B cell (primary cell): ENCODE results near the gene CACNA1G. TPM values are rescaled to one million over a fixed set of nuclear protein-coding genes. Genes with fewer than 3 reads are reported as not detected.

Experiments used
- ATAC-seq: fragments of 200-7000 bp; cut with Tn5 transposase; one replicate; pipeline ENCODE4 v1.10.0; 2021; ENCODE audit warnings: low read depth, mild to moderate bottlenecking, moderate number of reproducible peaks, moderate library complexity
- CTCF ChIA-PET: fragments of 350-600 bp; sonication (Branson Sonifier 250); formaldehyde crosslinking; loops from one replicate; lab custom pipeline; 2021; ENCODE audit warnings: antibody characterized with exemption, inconsistent platforms; lab: Charles Lee
- POLR2A ChIA-PET: fragments of 350-600 bp; sonication (Branson Sonifier 250); formaldehyde crosslinking; loops from one replicate; lab custom pipeline; 2021; ENCODE audit warnings: antibody characterized with exemption; lab: Charles Lee
- DNase-seq: peaks from one replicate; pipeline ENCODE4 v3.0.0; 2013
- H2AFZ ChIP-seq: 2 replicates; pipeline ENCODE4 v1.6.1; 2012; ENCODE audit warnings: mild to moderate bottlenecking, low read depth, low read length; ENCODE audit not compliant: insufficient read depth, poor library complexity, severe bottlenecking
- H3K27ac ChIP-seq, 2 donors: 1 replicate in 1 of 2; 2 replicates in 1 of 2; pipeline ENCODE4 v1.5.1; 2012 to 2013; ENCODE audit warnings: low read length in 2 of 2, mild to moderate bottlenecking in 2 of 2, moderate library complexity in 1 of 2
- H3K27me3 ChIP-seq, 4 experiments: fragments of 200-600 bp in 1 of 4; sonication (generic) in 1 of 4; replicated peaks in 1 of 4; 1 replicate in 2 of 4; 2 replicates in 2 of 4; pipeline versions ENCODE4 v1.6.1 to v1.7.0; 2013 to 2016; ENCODE audit warnings: low read length in 3 of 4, mild to moderate bottlenecking in 2 of 4, mixed read lengths in 1 of 4, moderate library complexity in 1 of 4; ENCODE audit not compliant: insufficient read depth in 4 of 4, control insufficient read depth in 3 of 4; ENCODE audit errors: control extremely low read depth in 1 of 4
- H3K36me3 ChIP-seq, 2 experiments: replicated peaks in 1 of 2; 1 replicate in 1 of 2; 2 replicates in 1 of 2; pipeline versions ENCODE4 v1.6.1 to v1.7.1; 2013; ENCODE audit warnings: low read length in 1 of 2; ENCODE audit not compliant: insufficient read depth in 2 of 2, control insufficient read depth in 1 of 2; ENCODE audit errors: control extremely low read depth in 1 of 2, extremely low read depth in 1 of 2
- H3K4me1 ChIP-seq, 2 donors: fragments of 200-600 bp in 1 of 2; sonication (generic) in 1 of 2; 1 replicate in 1 of 2; 2 replicates in 1 of 2; pipeline versions ENCODE4 v1.5.1 to v1.6.1; 2013 to 2017; ENCODE audit warnings: low read length in 2 of 2; ENCODE audit not compliant: control insufficient read depth in 2 of 2, insufficient read depth in 2 of 2
- H3K4me2 ChIP-seq: replicated peaks from 2 replicates; pipeline ENCODE3; 2012; ENCODE audit warnings: mild to moderate bottlenecking, low read depth, low read length; ENCODE audit not compliant: poor library complexity, severe bottlenecking
- H3K4me3 ChIP-seq, 5 experiments: fragments of 200-600 bp in 1 of 5; sonication (generic) in 1 of 5; 1 replicate in 3 of 5; 2 replicates in 2 of 5; pipeline versions ENCODE4 v1.5.1 to v1.7.0; 2011 to 2016; ENCODE audit warnings: low read length in 4 of 5, mild to moderate bottlenecking in 4 of 5, low read depth in 2 of 5, control low read depth in 1 of 5, moderate library complexity in 1 of 5; ENCODE audit not compliant: insufficient read depth in 1 of 5; ENCODE audit errors: control extremely low read depth in 1 of 5, extremely low read depth in 1 of 5
- H3K79me2 ChIP-seq: fragments of 200-600 bp; sonication (generic); one replicate; pipeline ENCODE4 v1.6.0; 2016; ENCODE audit warnings: low read length; ENCODE audit not compliant: control insufficient read depth, insufficient read depth
- H3K9ac ChIP-seq: fragments of 200-600 bp; sonication (generic); 2 replicates; pipeline ENCODE4 v1.6.1; 2017; ENCODE audit warnings: mild to moderate bottlenecking, low read length, moderate library complexity
- H3K9me3 ChIP-seq, 3 donors: one replicate each; pipeline versions ENCODE4 v1.6.1 to v1.7.1; 2013; ENCODE audit warnings: low read length in 2 of 3; ENCODE audit not compliant: control insufficient read depth in 2 of 3, insufficient read depth in 1 of 3; ENCODE audit errors: control extremely low read depth in 1 of 3
- H4K20me1 ChIP-seq: 2 replicates; pipeline ENCODE4 v1.6.0; 2012; ENCODE audit warnings: mild to moderate bottlenecking, low read length; ENCODE audit not compliant: insufficient read depth, control insufficient read depth, poor library complexity, severe bottlenecking
- H3K27ac Mint-ChIP-seq: one replicate; pipeline ENCODE4 v1.8.0; 2021; ENCODE audit warnings: mixed read lengths
- H3K27me3 Mint-ChIP-seq: one replicate; pipeline ENCODE4 v1.8.0; 2021; ENCODE audit warnings: mixed read lengths
- H3K4me1 Mint-ChIP-seq: one replicate; pipeline ENCODE4 v1.8.0; 2021; ENCODE audit warnings: mixed read lengths
- H3K4me3 Mint-ChIP-seq: one replicate; pipeline ENCODE4 v1.8.0; 2021; ENCODE audit warnings: mixed read lengths
- H3K9me3 Mint-ChIP-seq: one replicate; pipeline ENCODE4 v1.8.0; 2022; ENCODE audit warnings: mixed read lengths; ENCODE audit not compliant: insufficient read depth
- CTCF ChIP-seq: fragments of 200-600 bp; IDR thresholded peaks from one replicate; pipeline ENCODE4 v1.8.0; 2022; ENCODE audit warnings: antibody characterized with exemption, mild to moderate bottlenecking
- EZH2 ChIP-seq: IDR thresholded peaks from 2 replicates; pipeline ENCODE4 v1.6.1; 2012; ENCODE audit warnings: borderline replicate concordance, low read depth, mild to moderate bottlenecking, moderate library complexity, low read length; ENCODE audit not compliant: insufficient read depth, poor library complexity, severe bottlenecking
- WGBS: methylation state at CpG from one replicate; pipeline ENCODE4 v1.1.5; 2013; ENCODE audit warnings: missing lambda C conversion rate; ENCODE audit not compliant: insufficient coverage; 5-methylcytosine and 5-hydroxymethylcytosine counted together
- intact Hi-C: fragments of 100-400 bp; cut with micrococcal nuclease; formaldehyde crosslinking; loops from one replicate; pipeline ENCODE4 v1.10.0; 2022
- polyA plus RNA-seq: library from polyadenylated mRNA; depleted of rRNA; stranded (reverse); fragments of >200 nt; gene quantifications from 2 replicates; pipeline ENCODE4 v1.2.3, GENCODE V29; 2012
- total RNA-seq, 2 donors: library from RNA; stranded (reverse); fragments of 120-200 nt in 1 of 2; gene quantifications; 1 replicate in 1 of 2; 2 replicates in 1 of 2; pipeline versions ENCODE4 v1.2.3 to v1.2.4, GENCODE V29; 2013 to 2022

CACNA1G gene
- total and polyA plus RNA-seq, 2 donors (not counting 1 experiment from before 2014, with no cell fraction given), result 0.12 TPM; not detected in 1

GRCh38 chr17:50620237-50620636 is 59.7 kb downstream of the CACNA1G start:
- POLR2A ChIA-PET, result no interaction called here
- intact Hi-C loops, result no loop called here
- Histone ChIP-seq H3K79me2 (no peaks in the 10 kb centered on the region), H3K9me3 (no peaks in the 10 kb centered on the region), H3K4me1 (no peaks in the 10 kb centered on the region), H4K20me1 (no peaks in the 10 kb centered on the region), H2AFZ (no peak overlapping the region), H3K27ac (no peak overlapping the region), H3K36me3 (no peaks in the 10 kb centered on the region), H3K4me3 (no peak overlapping the region), H3K4me2 (no peak overlapping the region), H3K27me3 (peaks cover 0 to 23% (median 3%) of the 10 kb centered on the region in 4 experiments), H3K9ac (no peak overlapping the region)
- H3K9me3 Mint-ChIP-seq, result no peaks in the 10 kb centered on the region
- no peak for TF ChIP-seq CTCF
- TF ChIP-seq EZH2, result no peak
- peaks cover 17% of the 10 kb centered on the region for H3K27me3 Mint-ChIP-seq
- no peaks in the 10 kb centered on the region for H3K4me1 Mint-ChIP-seq
- 52% methylated on average over 5 of the region's 5 CpGs for WGBS
- CTCF ChIA-PET, result interaction anchor here (0.6 kb wide), 1 partner anchor 67 kb away, joined by 5 read pairs; no protein-coding TSS in a partner anchor
- H3K4me3 Mint-ChIP-seq, result no peak overlapping the region
- ATAC-seq, result no peak
- DNase-seq, result no peak
- no peak overlapping the region for H3K27ac Mint-ChIP-seq

- no peaks in the 10 kb centered on the region for H3K36me3 ChIP-seq
- Mint-ChIP-seq H3K27ac (no peak overlapping the region), H3K9me3 (no peaks in the 10 kb centered on the region), H3K27me3 (peaks cover 23% of the 10 kb centered on the region), H3K4me1 (no peaks in the 10 kb centered on the region), H3K4me3 (no peak overlapping the region)
- intact Hi-C loops, result no loop called here
- no peak overlapping the region for H2AFZ ChIP-seq
- no peak for TF ChIP-seq EZH2
- TF ChIP-seq CTCF, result no peak
- ATAC-seq (no peak), DNase-seq (no peak)
- H3K4me1 ChIP-seq, result peaks cover 0 to 1% of the 10 kb centered on the region in 2 donors
- H3K27me3 ChIP-seq, result peaks cover 0 to 24% (median 4%) of the 10 kb centered on the region in 4 experiments
- H3K9me3 ChIP-seq, result no peaks in the 10 kb centered on the region
- no peak overlapping the region for H3K4me2 ChIP-seq
- no peak overlapping the region for H3K27ac ChIP-seq
- no peak overlapping the region for H3K9ac ChIP-seq
- H4K20me1 ChIP-seq, result no peaks in the 10 kb centered on the region
- CTCF ChIA-PET, result no interaction called here
- POLR2A ChIA-PET, result no interaction called here
- no peak overlapping the region for H3K4me3 ChIP-seq
- WGBS, result 76% methylated on average over 17 of the region's 17 CpGs
- no peaks in the 10 kb centered on the region for H3K79me2 ChIP-seq
Measured at GRCh38 chr17:50620858-50621257, 60.3 kb downstream of the CACNA1G start.
